Stimulated activated naive CD4-positive, alpha-beta T cell treated with Interleukin-2 at 50 U/mL for 16 hours (primary cell): Measurements from ENCODE around the gene DNLZ.

ENCODE experiments used
- DNase-seq: peaks from one replicate; lab custom pipeline; 2025; lab: John Stamatoyannopoulos, UW

Gene DNLZ

DNA sequence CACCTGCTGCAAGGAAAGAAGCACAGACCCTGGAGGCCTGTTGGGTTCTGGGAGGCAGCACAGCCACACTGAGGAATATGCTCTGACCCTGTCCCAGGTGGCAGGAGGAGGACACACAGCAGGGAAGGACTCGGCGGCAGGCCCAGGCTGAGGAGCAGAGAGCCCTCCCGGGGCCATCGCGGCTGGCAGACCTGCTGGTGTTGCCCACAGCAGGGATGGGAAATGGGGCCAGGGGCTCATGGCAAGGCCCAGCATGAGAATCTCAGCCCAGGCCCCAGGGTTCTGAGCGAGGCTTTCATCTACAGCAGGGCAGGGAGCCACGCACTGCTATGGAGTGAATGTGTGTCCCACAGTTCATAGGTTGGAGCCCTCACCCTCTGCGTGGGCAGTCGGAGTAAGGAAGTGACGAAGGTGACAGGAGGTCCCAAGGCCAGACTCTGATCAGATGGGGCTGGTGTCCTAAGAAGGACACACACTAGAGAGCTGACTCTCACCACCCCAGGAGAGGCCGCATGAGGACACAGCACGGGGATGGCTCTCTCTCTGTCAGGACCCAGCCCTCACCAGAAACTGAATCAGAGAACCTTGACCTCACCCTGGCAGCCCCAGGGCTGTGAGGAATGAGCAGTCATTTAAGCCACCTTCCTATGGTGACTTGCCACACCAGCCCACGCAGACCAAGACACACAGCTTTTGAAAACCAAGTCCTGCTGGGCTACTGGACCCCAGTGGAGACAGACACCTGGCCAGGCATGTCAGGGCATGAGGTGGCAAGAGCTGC, 46.5 kb downstream of the DNLZ start:
- no peak for DNase-seq

- DNase-seq, result no peak
These were observed 47.2 kb downstream of the DNLZ start for GRCh38 chr9:136316271-136316751.

GRCh38 chr9:136314944-136315343, 48.6 kb downstream of the DNLZ start:
- no peak for DNase-seq

- no peak for DNase-seq
These were observed 49.5 kb downstream of the DNLZ start for GRCh38 chr9:136314056-136314416.

DNA sequence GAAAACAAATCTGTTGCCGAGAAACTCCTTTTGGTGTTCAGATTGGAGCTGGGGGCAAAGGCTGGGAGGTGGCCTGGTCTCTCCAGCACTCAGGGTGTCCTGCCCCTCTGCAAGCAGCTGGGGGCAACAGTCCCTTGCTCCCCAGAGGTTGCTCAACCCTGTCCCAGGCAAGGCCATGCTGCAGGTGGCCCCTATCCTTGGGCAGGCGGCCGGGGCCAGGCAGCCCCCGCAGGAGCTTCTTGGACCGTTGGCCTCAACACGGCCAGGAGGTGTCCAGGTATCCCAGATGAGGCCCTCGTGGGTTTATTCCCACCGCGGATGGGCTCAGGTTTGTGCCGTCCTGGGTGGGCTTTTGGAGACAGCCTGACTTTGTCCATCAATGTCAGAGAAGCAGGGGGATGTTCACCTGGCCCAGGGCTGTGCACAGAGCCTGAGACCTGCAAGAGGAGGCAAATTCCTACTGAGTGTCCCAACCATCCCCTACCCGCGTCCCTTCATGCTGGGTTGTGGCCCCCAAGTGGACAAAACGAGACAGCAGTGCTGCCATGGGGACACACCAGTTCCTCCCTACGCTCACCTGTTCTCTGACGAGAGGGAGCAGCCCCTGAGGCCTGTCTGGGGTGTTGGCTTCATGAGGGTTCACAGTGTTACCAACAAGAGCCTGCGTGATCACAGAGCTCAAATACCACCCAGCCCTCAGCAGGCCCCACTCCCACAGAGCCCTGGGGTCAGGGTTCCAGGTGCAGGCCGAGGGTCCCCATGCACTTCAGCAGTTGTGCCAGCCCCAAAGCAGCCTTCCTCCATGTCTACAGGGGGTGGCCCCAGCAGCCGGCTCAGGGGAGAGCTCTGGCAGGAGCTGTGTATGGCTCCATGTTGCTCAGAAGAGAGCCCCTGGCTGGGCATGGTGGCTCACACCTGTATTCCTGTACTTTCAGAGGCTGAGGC, 50.2 kb downstream of the DNLZ start:
- DNase-seq, result no peak

DNA sequence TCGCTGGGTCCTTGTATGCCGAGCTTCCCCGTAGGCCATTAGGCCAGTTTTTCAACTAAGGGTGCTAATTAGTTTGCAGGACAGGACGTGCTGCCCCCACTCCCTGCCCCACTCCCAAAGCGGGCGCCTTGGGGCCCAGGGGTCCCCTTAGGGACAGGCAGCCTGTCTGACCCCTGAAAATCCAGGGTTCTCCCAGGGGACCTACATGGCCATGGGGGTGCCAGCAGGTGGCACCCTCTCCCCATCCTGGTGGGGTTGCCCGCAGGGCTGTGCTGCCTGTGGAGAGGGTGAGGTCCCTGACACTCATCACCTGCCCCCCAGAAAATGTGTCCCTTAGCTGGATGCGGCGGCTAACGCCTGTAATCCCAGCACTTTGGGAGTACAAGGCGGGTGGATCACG, 51.1 kb downstream of the DNLZ start:
- DNase-seq, result no peak

DNA sequence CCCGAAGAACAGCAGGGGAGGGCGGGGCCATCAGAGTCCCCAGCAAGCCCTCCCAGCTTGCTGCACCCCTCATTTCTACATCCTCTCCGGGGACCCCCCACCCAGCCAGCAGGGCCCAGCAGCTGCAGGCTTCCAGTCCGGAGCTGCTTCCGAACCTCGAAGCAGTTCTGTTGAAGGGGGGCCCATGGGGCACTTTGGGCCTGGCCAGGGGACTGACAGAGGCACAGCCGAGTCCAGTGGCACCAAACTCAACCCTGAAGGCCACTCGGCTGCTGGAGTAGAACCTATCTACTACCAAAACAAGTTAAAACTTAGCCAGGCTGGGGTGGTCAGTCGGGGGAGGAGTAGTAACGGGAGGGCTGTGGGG, 51.6 kb downstream of the DNLZ start:
- no peak for DNase-seq

DNA sequence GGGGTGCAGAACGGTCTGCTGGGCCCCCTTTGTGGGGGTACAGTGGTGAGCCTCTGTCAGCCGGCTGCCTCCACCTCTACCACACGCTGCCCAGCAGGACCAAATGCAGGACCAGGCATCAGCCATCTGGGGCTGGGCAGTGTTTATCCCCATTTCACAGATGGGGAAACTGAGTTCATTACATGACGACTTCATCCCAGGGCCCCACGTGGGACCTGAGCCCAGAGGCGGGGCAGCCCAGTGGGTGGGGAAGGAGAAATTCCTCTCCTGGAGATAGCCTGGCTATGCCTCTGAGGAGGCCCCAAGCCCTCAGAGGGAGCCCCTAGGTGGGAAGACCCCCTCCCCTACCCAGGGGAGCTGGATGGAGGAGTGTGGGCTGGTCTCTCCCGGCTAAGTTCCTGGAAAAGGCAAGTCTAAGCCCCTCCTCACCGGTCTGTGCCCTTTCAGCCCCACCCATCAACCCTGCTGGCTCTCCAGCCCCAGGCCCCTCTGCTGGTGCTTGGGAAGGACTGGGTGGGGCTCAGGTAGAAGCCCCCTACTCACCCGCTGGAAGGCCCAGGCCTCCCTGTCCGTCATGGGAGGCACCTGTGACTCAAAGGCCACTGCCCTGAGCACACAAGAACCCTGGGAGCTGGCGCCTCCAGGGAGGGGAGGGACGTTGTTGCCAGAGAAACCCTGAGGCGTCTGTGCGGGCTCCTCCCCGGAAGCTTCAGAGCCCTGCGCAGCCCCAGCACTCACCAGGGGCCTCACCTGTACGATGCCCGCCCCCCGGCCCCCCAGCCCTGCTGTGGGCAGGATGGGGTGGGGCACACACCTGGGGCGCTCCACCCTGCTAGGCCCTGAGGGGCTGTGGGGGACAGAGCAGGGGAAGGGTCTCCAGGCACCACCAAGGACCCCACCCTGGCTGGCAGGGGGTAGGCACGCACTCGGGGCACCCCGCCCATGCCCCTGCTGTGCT, 52.2 kb downstream of the DNLZ start:
- DNase-seq, result no peak

DNA sequence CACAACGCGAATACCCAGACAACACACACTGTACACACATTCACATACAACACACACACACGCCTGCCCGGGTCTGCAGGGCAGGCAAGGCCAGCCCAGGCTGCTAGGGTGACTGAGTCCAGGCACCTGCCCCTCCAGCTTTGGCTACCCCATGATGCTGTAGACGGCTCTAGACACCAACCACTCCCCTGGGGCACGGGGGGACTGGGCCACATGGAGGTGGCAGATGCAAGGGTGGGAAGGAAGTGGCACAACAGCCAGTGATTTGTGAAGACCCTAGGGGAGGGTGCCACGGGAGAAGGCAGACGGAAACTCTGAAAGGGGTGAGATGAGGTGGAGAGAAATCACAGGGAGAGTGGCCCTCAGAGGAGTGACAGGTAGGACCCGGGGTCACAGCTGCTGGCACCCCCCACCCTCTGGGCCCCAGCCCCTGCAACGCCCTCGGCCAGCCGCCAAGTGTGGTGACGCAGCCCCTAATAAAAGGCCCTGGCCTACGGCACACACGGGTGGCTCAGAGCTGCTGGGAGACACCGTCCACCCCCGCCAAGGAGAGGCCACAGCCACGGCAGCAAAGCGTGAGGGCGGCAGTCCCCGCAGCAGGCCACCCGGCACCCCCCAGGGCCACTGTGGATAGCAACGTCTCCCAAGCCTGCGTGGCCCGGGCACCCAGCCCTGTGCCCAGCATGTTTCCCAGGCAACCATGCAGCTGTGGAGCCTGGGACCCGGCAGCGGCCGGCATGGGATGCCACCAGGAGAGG, 53.1 kb downstream of the DNLZ start:
- no peak for DNase-seq

- no peak for DNase-seq
These were observed 53.7 kb downstream of the DNLZ start for GRCh38 chr9:136309806-136310220.
